SK-N-MC (cell line): Measurements from ENCODE around the gene CCDC179.

Source experiments
- EZH2 ChIP-seq: fragments of 200-600 bp; sonication (generic); IDR thresholded peaks from one replicate; pipeline ENCODE4 v1.6.1; 2017; ENCODE audit warnings: antibody characterized with exemption
- POLR2AphosphoS5 ChIP-seq: IDR thresholded peaks from 2 replicates; pipeline ENCODE4 v1.6.1; 2012; ENCODE audit warnings: mild to moderate bottlenecking, low read depth, low read length, borderline replicate concordance

- TF ChIP-seq EZH2 = no peak
- no peak for TF ChIP-seq POLR2AphosphoS5
Measured at GRCh38 chr11:22832315-22833015, 27.8 kb downstream of the CCDC179 start.
